Measurements from ENCODE around the gene GTF2F1.

DNA sequence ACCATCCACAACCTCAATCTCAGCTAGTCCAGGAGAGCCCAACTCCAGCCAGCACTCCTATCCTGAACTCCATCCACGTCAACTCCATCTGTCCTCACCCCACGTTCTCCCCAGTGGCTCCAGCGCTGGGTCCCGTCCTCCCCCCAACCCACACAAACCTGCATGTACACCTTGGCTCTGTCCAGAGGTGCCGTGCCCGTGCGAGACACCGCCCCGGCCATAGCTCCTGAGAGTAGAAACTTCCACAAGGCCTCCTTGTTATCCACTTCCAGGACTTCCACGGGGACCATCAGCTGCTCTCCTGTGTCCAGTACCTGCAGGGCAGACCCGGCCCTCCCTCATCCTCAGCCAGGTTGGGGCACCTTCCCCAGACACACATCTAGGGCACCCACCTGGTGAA, 38.9 kb upstream of the GTF2F1 start:
- no peak for TF ChIP-seq POLR2A (IDR thresholded peaks at IDR 0.05)
- TF ChIP-seq, protein P1, sequence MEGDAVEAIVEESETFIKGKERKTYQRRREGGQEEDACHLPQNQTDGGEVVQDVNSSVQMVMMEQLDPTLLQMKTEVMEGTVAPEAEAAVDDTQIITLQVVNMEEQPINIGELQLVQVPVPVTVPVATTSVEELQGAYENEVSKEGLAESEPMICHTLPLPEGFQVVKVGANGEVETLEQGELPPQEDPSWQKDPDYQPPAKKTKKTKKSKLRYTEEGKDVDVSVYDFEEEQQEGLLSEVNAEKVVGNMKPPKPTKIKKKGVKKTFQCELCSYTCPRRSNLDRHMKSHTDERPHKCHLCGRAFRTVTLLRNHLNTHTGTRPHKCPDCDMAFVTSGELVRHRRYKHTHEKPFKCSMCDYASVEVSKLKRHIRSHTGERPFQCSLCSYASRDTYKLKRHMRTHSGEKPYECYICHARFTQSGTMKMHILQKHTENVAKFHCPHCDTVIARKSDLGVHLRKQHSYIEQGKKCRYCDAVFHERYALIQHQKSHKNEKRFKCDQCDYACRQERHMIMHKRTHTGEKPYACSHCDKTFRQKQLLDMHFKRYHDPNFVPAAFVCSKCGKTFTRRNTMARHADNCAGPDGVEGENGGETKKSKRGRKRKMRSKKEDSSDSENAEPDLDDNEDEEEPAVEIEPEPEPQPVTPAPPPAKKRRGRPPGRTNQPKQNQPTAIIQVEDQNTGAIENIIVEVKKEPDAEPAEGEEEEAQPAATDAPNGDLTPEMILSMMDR (IDR thresholded peaks at IDR 0.05 in 8 of 11, conservative IDR thresholded peaks at IDR 0.05 in 3 of 11): no peak
- TF ChIP-seq POLR2AphosphoS5 (IDR thresholded peaks at IDR 0.05): no peak
